ENCODE measurements around the gene NADSYN1.
A peak's percentile ranks its signal among the peaks of the same experiment; 100 is the strongest.

NADSYN1 gene

DNA sequence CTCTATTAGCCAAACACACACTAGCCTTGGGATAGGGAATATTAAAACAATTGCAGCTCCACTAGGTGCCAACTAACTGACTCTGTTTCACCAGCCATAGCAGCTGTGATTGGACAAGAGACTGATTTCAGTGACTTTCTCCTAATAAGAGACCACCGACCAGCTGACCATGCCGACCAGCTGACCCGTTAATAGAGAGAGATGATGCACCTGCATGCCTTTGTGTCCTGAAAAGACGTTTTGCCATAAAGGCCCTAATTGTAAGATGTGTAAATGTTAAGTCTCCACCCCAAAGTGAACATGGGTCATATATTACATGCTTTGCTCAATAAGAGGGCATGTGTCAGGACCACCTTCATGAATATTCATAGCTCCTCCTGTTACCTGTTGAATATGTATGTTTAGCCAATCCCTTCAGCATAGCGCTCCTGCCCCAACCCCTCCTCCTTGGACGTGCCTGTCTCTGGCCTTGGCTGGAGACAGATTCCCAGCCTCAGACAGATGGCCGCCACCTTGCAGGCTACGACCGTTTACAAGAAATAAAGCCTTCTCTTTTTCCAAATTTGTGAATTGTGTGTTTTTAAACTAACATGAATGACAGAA is 1.3 kb upstream of the NADSYN1 start:
- no peak for DNase-seq (ENCODE audit: low read depth)

DNA sequence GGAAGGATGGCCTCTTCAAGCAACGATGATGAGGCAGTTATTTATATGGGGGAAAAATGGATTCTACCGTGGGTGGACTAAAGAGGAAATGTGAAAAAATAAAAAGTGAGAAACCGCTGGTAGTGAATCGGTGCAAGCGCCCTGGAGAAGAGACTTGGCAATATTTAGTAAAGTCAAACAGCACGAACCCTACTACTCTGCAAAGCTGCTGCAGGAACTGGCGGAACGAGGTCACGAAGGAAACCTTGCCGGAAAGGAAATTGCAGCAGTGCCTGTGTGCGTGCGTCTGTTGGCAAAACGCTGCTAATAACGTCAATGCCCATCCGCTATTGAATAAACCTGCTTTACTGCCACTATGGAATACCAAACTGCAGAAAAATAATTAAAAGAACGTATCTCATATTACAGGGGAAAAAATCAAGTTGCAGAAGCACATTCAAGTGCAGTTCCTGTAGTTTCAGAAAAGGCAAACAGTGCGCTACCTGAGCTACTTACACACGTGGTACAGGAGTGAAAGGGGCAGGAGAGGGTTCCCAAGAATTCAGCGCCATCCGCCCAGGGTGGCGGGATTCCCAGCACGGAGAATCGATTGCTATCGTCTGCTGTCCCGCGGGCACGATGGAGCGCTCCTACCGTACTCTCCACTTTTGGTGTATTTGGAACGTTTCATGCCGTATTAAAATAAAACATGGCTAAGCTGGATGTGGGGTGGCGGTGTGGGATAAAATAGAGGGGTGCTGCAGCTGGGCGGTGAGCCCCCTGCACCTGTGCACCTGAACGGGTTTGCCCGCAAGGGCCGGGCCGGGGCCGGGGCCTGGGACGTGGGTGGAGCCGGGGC is 585 bp upstream of the NADSYN1 start:
- peak; percentile 68 for DNase-seq (ENCODE audit: low read depth)

- no peak for DNase-seq (ENCODE audit: low read depth)
These were observed 908 bp downstream of the NADSYN1 start for GRCh38 chr11:71453918-71454304.

DNA sequence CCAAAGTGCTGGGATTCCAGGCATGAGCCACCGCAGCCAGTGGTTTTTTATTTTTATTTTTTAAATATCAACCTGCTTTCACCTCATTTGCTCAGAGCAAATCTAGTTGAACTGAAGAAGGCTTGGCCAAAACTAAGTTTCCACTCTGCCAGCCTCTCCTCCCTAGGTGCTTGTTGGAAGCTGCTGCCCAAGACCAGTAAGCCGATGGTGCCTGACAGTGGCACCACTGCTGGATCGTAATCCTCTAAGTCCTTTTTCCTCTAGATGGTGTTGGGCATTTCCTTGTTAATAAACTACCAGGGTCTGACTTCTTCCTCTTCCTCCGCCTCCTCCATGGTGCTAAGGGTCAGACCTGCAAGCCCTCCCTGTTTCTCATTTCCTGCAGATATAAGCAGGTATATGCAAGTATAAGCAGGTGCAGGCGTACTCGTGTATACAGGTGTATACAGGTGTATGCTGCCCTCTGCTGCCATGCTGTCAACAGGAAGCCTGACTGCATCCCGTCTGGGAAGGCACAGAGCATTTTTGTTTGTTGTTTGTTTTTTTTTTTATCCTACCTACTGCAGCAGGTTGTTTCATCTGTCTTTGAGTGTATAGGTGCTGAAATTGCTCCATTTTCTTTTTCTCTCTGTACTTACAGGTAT is 1.6 kb downstream of the NADSYN1 start:
- DNase-seq (ENCODE audit: low read depth) = no peak

- DNase-seq (ENCODE audit: low read depth) = no peak
These were observed 3.3 kb downstream of the NADSYN1 start for GRCh38 chr11:71456294-71456693.

DNA sequence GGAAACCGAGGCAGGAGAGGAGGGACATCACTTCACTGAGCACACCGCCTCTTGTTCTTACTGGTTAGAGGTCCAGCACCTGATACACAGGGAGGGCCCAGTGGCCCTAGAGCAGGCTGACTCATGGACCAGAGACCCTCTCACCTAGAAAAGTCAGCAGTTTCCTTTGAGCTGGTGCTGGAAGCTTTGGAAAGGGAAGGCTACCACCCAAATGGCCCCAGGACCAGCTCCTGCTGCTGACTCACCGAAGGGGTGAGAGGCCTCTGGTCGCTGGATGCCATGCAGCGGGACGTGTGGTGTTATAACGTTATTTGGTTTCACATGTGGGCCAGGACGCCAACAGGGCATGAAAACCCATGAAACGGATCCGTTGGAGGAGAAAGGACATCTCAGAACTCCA is 3.8 kb downstream of the NADSYN1 start:
- no peak for DNase-seq (ENCODE audit: low read depth)

- no peak for DNase-seq (ENCODE audit: low read depth)
These were observed 5.4 kb downstream of the NADSYN1 start for GRCh38 chr11:71458146-71459070.

DNA sequence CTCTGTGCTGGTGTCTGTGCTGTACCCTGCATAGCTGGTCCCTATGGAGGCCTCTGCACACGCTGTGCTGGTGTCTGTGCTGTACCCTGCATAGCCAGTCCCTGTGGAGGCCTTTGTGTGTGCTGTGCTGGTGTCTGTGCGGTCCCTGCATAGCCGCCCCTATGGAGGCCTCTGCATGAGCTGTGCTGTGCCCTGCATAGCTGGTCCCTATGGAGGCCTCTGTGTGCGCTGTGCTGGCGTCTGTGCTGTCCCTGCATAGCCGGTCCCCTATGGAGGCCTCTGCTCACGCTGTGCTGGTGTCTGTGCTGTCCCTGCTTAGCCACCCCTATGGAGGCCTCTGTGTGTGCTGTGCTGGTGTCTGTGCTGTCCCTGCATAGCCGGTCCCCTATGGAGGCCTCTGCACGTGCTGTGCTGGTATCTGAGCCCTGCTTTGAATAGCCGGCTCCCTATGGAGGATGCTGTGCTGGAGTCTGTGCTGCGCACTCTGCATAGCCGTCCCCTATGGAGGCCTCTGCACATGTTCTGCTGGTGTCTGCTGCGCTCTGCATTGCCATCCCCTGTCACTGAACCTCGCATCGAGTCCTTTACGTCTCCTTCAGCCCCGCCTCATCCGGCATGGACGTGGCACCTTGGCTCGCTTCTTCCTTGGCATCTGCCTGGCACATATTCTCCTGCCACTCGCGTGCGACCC is 6.2 kb downstream of the NADSYN1 start:
- no peak for DNase-seq (ENCODE audit: low read depth)

DNA sequence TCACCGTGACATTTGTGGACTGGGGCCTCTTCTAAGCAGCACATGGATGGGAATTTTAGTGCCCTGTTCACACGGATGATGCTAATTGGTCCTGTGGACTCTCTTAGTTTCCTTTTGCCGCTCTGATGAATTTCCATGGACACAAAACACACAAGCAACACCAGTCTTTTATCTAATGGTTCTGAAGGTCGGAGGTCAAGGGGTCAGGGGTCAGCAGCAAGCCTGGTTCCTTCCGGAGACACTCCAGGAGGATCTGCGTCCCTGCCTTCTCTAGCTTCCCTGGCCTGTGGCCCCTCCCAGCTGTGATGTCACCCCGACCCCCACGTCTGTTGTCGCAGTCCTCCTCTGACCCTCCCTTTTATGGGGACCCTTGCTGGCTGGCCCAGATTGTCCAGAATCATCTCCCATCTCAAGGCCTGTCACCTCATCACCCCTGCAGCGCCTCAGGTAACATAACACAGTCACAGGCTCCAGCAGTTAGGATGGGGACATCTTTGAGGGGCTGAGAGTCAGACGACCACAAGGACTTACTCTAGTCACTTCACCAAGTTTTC is 6.8 kb downstream of the NADSYN1 start:
- no peak for DNase-seq (ENCODE audit: low read depth)

DNA sequence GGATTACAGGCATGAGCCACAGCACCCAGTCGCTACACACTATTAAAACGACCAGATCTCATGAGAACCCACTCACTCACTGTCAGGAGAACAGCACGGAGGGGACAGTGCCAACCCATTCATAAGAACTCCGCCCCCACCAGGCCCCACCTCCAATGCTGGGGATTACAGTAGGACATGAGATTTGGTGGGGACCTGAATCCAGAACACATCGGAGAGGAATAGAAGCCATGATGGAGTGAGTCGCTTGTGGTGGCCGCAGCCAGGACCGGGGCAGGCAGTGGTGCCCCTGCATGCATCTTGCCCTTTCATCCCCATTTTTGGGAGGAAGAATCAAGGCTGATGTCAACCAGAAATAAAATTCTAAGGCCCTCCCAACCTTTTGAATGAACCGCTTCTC is 8.7 kb downstream of the NADSYN1 start:
- no peak for DNase-seq (ENCODE audit: low read depth)

DNA sequence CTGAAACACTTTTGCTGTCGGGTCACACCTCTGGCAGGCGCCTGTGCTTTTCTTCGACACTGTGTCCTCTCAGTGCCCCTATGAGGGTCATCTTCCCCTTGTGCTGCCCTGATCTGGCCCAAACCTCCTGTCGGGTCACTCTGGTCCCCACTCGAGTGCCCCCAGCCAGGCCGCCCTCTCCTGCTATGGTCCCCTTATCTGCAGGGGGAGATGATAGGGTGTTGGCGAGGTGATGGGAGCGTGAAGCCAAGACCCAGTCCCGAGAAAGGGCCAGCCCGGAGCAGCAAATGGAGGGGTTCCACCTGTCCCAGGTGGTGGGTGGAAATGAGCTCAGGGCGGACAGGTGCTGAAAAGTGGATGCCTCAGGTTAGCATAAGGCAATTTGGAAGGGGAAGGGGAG is 9.7 kb downstream of the NADSYN1 start:
- DNase-seq (ENCODE audit: low read depth) = no peak

DNA sequence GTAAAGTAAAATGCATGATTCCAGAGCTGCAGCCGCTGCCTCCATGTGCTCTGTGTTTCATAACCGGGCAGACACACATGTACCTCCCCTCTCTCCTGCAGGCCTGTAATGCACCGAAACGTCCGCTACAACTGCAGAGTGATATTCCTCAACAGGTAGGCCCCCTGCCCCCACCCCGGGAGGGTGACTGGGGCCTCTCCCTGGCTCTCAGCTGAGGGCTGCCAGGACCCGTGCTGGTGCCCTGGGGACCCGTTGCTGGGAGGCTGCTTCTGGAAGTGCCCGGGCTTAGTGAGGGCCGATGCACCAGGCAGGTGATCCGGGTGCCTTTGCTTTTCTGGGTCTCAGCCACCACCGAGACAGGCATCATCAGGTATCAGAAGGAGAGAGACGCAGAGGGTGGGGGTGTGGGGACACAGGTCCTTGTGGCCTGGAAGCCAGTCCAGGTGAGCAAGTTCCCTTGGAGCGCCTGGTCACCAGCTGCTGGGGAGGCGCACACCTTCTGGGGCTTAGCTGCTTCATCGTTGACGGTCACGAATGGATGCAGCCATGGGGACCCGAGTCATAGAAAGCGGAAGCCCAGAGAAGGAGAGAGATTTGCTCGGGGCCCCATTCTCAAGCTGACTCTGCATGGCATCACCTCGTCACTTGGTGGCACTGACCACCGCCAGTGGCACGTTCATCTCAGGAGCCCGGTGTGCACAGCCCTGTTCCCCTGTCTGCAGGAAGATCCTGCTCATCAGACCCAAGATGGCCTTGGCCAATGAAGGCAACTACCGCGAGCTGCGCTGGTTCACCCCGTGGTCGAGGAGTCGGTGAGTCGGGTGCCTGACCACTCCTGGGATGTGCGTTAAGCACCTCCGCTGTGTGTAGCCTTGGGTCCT is 10.6 kb downstream of the NADSYN1 start:
- no peak for DNase-seq (ENCODE audit: low read depth)

DNA sequence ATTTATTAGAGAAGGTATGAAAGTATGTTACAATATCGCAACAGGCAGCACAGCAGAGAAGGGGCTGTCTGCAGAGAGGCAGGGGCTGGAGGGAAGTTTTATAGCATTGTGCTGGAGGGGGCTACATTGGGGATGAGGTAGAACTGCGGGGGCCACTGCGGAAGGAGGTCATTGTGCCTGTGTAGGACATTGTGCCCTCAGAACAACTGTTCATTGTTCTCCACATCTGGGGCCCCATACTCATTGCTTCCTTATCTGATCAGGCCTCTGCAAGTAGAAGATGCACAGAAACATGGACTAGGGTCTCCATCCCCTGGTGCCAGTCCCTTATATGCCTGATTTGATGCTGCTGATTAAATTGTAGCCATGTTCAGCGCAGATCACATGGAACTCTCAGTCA is 12.1 kb downstream of the NADSYN1 start:
- no peak for DNase-seq (ENCODE audit: low read depth)

DNA sequence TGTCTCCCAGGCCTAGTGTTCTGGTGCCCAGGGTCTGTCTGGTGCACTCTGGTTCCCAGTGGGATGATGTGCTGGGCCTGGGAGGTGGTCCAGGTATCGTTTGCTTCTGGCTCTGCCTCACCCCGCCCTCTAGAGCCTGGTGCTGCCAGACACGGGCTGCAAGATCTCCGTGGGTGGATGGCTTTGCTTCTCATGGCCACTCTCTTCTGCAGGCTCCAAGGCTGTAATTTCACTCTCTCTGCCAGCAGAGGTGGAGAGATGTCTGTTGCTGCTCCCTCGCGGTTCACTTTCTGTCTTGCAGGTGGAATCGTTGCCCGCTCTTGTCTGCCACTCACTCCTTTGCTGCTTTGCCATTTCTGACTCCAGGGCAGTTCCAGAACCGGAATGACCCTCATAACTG is 13.4 kb downstream of the NADSYN1 start:
- no peak for DNase-seq (ENCODE audit: low read depth)

DNA sequence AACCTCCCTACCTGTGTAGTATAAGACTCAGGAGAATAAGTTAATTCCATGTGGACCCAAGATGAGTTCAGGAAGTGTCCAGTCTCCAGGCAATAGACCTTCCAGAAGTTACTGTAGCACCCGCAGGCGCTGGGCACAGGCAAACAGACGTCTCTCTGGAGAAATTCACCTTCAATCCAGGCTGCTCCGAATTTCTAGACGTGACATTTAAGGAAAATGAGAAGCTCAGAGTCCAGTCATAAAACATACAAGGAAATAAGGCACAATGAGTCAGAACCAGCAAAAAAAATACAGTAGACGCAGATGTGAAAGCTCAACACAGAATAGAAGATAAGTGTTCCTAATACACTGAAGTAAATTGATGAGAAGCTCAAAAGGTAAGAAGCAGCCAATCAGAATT is 14.2 kb downstream of the NADSYN1 start:
- DNase-seq (ENCODE audit: low read depth) = no peak

DNA sequence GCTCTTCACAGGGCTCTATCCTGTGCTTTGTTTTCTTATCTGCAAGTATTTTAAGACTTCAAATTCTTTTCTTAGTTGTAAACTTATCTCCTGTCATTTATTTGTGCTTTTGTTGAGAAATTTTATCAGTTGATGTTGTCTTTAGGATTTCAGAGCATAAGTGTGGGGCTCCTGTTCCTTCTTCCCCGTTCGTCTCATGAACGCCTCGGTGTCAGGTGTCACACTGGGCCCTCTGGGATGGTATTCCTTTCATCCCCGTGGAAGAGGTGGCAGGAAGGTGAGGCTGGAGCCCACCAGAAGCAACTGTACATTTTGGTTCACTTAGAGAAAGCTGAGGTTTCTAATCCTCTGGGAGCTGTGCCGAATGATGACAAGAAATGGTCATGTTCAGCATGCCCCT is 17.9 kb downstream of the NADSYN1 start:
- no peak for DNase-seq (ENCODE audit: low read depth)

DNA sequence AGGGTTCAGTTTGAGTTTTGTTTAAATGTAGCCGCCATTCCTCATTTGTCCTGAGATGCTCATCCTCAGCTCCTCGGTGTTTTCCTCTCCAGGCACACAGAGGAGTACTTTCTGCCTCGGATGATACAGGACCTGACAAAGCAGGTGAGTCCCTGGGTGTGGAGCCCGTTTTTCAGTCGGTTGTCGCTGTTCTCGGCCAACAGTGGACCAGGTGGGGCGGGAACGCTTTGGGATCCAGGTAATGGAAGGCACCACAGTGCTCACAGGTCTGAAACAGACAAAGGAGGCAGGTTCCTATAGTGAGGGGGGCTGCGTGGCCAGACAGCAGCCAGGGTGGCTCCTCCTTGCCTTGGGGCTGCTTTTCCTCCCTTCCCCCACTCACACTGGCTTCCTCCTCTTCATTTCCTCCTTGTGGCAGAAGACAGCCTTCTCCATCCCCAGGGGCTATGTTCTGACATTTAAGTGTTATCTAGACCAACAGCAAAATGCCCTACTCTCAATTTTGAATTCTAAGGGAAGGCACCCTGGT is 19.4 kb downstream of the NADSYN1 start:
- no peak for DNase-seq (ENCODE audit: low read depth)

- DNase-seq (ENCODE audit: low read depth) = no peak
These were observed 20.2 kb downstream of the NADSYN1 start for GRCh38 chr11:71472941-71473792.

- no peak for DNase-seq (ENCODE audit: low read depth)
These were observed 20.7 kb downstream of the NADSYN1 start for GRCh38 chr11:71473793-71474080.

Data from fibroblast of gingiva (primary cell).